ENCODE measurements around the gene SUPT3H. TPM values are rescaled to one million over a fixed set of nuclear protein-coding genes. Genes with fewer than 3 reads are reported as not detected.

The SUPT3H gene
- total and polyA plus RNA-seq, 2 of the 8 experiments (the other 6 are each of a cell fraction or from before 2014, with no cell fraction given), result 18.8 to 23.0 TPM

- H2BK20ac ChIP-seq (ENCODE audit: low read length), result no peak overlapping the region
- 0 out of 7 replicates have a peak, but pooled peaks cover 0 to 3% (median 0%) of the 10 kb centered on the region in 4 experiments for H3K4me1 ChIP-seq (replicated peaks in 1 of 4; ENCODE audit: control insufficient read depth in 3 of 4, insufficient read depth in 4 of 4, low read length in 3 of 4)
- 93% methylated on average over 2 of the region's 2 CpGs; no CpG with 5 or more reads in 1 of the 2 experiments for WGBS, 2 experiments (ENCODE audit: extremely low coverage in 1 of 2, insufficient coverage in 1 of 2, insufficient read length in 1 of 2, insufficient replicate concordance in 2 of 2, low coverage in 1 of 2, low lambda C conversion rate in 2 of 2, missing lambda C conversion rate in 1 of 2)
- H3K9ac ChIP-seq (replicated peaks in 1 of 4; ENCODE audit: extremely low read depth in 1 of 4, low read depth in 3 of 4, low read length in 3 of 4), result no peak overlapping the region
- H3K27ac ChIP-seq (ENCODE audit: low read depth, low read length), result no peak overlapping the region
- H4K8ac ChIP-seq (ENCODE audit: extremely low read depth, insufficient read depth, low read length), result no peak overlapping the region
- H2AFZ ChIP-seq (ENCODE audit: low read length), result no peak overlapping the region
- no peak overlapping the region for H3K4ac ChIP-seq (replicated peaks; ENCODE audit: insufficient read length, low read depth, low read length)
- H3K4me3 ChIP-seq (ENCODE audit: extremely low read depth in 1 of 4, insufficient read depth in 2 of 4, low read depth in 3 of 4, low read length in 4 of 4), result no peak overlapping the region
- H3K23ac ChIP-seq (ENCODE audit: insufficient read length), result no peak overlapping the region
- H3K79me1 ChIP-seq (ENCODE audit: low read depth, low read length), result no peaks in the 10 kb centered on the region
- H4K5ac ChIP-seq (ENCODE audit: insufficient read length, low read depth, low read length), result no peak overlapping the region
- FAIRE-seq (no peak), DNase-seq (ENCODE audit: low read depth in 1 of 2, low spot score in 2 of 2) (no peak)
- no peak overlapping the region for H3K18ac ChIP-seq (ENCODE audit: extremely low read depth, low read length)
- H2BK5ac ChIP-seq (ENCODE audit: low read depth, low read length), result no peak overlapping the region
- no peak overlapping the region for H3K14ac ChIP-seq (ENCODE audit: insufficient read length)
- no peaks in the 10 kb centered on the region for H3K27me3 ChIP-seq (replicated peaks in 1 of 4; ENCODE audit: control insufficient read depth in 3 of 4, extremely low read depth in 1 of 4, insufficient read depth in 3 of 4, low read length in 3 of 4)
- H2BK120ac ChIP-seq (replicated peaks; ENCODE audit: low read depth, low read length), result no peak overlapping the region
- no peak overlapping the region for H2AK5ac ChIP-seq (ENCODE audit: low read depth, low read length)
- H2BK12ac ChIP-seq (ENCODE audit: low read depth, low read length), result no peak overlapping the region
- H3K79me2 ChIP-seq (ENCODE audit: control insufficient read depth in 1 of 2, insufficient read depth in 2 of 2, low read length in 2 of 2), result no peaks in the 10 kb centered on the region
- peaks cover 7 to 13% of the 10 kb centered on the region in 2 experiments; a peak in 2 of 4 replicates for H3K9me3 ChIP-seq (ENCODE audit: insufficient read depth in 2 of 2, low read depth in 1 of 2, low read length in 1 of 2)
- ChIA-PET POLR2A (ENCODE audit: partially characterized antibody) (no interaction called here), CTCF (ENCODE audit: partially characterized antibody) (no interaction called here)
- H3K23me2 ChIP-seq (ENCODE audit: low read depth, low read length), result no peaks in the 10 kb centered on the region
- H3K4me2 ChIP-seq (ENCODE audit: insufficient read depth in 1 of 2, low read depth in 2 of 2, low read length in 2 of 2), result no peak overlapping the region
- TF ChIP-seq E2F6 (IDR thresholded peaks at IDR 0.05) (no peak), SP2 (IDR thresholded peaks at IDR 0.05; ENCODE audit: low read length) (no peak), TEAD4 (IDR thresholded peaks at IDR 0.05; ENCODE audit: low read depth, low read length) (no peak), TCF12 (IDR thresholded peaks at IDR 0.05; ENCODE audit: low read depth, low read length) (no peak), POU5F1 (IDR thresholded peaks at IDR 0.05; ENCODE audit: low read depth, low read length) (no peak), NANOG (IDR thresholded peaks at IDR 0.05; ENCODE audit: insufficient read depth, low read depth, low read length, poor library complexity, severe bottlenecking) (no peak), SIRT6 (IDR thresholded peaks at IDR 0.05; ENCODE audit: low read length) (no peak), NRF1 (IDR thresholded peaks at IDR 0.05; ENCODE audit: low read depth, low read length) (no peak), EGR1 (IDR thresholded peaks at IDR 0.05; ENCODE audit: borderline replicate concordance, low read depth, low read length) (no peak), RXRA (IDR thresholded peaks at IDR 0.05; ENCODE audit: insufficient read depth, low read depth, low read length) (no peak), PHF8 (conservative IDR thresholded peaks at IDR 0.05; ENCODE audit: low read depth, low read length) (no peak), RFX5 (IDR thresholded peaks at IDR 0.05; ENCODE audit: borderline replicate concordance, low read depth, low read length) (no peak)
- no peaks in the 10 kb centered on the region for H4K20me1 ChIP-seq (replicated peaks in 1 of 2; ENCODE audit: control insufficient read depth in 1 of 2, insufficient read depth in 2 of 2, low read length in 2 of 2)
- H4K91ac ChIP-seq (replicated peaks; ENCODE audit: insufficient read length, low read length), result no peak overlapping the region
- H3K56ac ChIP-seq (replicated peaks; ENCODE audit: insufficient read length, low read depth, low read length), result no peak overlapping the region
- peaks cover 0 to 4% (median 0%) of the 10 kb centered on the region in 4 experiments; a peak in 2 of 8 replicates for H3K36me3 ChIP-seq (ENCODE audit: control insufficient read depth in 2 of 4, insufficient read depth in 4 of 4, low read length in 3 of 4)
- H2BK15ac ChIP-seq (ENCODE audit: low read length), result no peak overlapping the region
Observed at GRCh38 chr6:45272626-45273025, 105.1 kb downstream of the SUPT3H start.
